Measurements from ENCODE around the gene CASP5. TPM values are rescaled to one million over a fixed set of nuclear protein-coding genes. Genes with fewer than 3 reads are reported as not detected.

The CASP5 gene
- total RNA-seq, result 0.72 TPM in 1 of 2 replicates, not detected in the other

GRCh38 chr11:105023003-105023402 is at the start of gene CASP5:
CASP5 (minus strand) TSS chr11:105023168; CDS start chr11:105023136, 32 bp downstream.

GRCh38 chr11:105044557-105045524 is 21.9 kb upstream of the CASP5 start, which contains the start of gene CARD16:
CARD16 (minus strand) TSS chr11:105045335; CDS start chr11:105045297, 38 bp downstream.

GRCh38 chr11:105034813-105035620 is 12.0 kb upstream of the CASP5 start, which contains the start of gene CASP1:
CASP1 (minus strand) TSS chr11:105035144; CDS start chr11:105035113, 31 bp downstream.

GRCh38 chr11:104968355-104968855 is 54.6 kb downstream of the CASP5 start, which contains the start of gene CASP4:
CASP4 (minus strand) TSS chr11:104968574; CDS start chr11:104968525, 49 bp downstream.

Other genes starting within 250 kb of the CASP5 start
- gene CASP12, start 124.7 kb downstream of the CASP5 start, total RNA-seq, result 1.5 TPM in 2 replicates
- gene CASP4, start 54.6 kb downstream of the CASP5 start, total RNA-seq, result 210 and 217 TPM in 2 replicates
- 6.6 and 7.5 TPM in 2 replicates for gene CASP1, start 12.0 kb upstream of the CASP5 start, total RNA-seq
- 23.5 and 29.5 TPM in 2 replicates for gene CARD16, start 22.2 kb upstream of the CASP5 start, total RNA-seq
- gene CARD18, start 116.6 kb upstream of the CASP5 start, total RNA-seq, result not detected in 2 replicates